BE2C (cell line): ENCODE results near the gene MAPK10.
A peak's percentile ranks its signal among the peaks of the same experiment; 100 is the strongest.

Source experiments
- DNase-seq: peaks from one replicate; pipeline ENCODE4 v3.0.0-alpha.2; 2020
- H3K27me3 ChIP-seq: fragments of 250-450 bp; sonication (Bioruptor Pico); 2 replicates; pipeline ENCODE4 v1.5.1; 2020; ENCODE audit warnings: mild to moderate bottlenecking
- H3K36me3 ChIP-seq: fragments of 250-450 bp; sonication (Bioruptor Pico); 2 replicates; pipeline ENCODE4 v1.5.1; 2020; ENCODE audit warnings: mild to moderate bottlenecking
- H3K4me1 ChIP-seq: fragments of 250-450 bp; sonication (Bioruptor Pico); 2 replicates; pipeline ENCODE4 v1.5.1; 2020
- H3K4me3 ChIP-seq: 2 replicates; pipeline ENCODE4 v1.5.1; 2011; ENCODE audit warnings: low read depth, low read length
- H3K9me3 ChIP-seq: fragments of 250-450 bp; sonication (Bioruptor Pico); 2 replicates; pipeline ENCODE4 v1.5.1; 2020
- TF ChIP-seq, protein P1 (sequence below): IDR thresholded peaks from 2 replicates; pipeline ENCODE4 v1.5.1; 2012; ENCODE audit warnings: mild to moderate bottlenecking, low read depth, low read length

The MAPK10 gene

DNA sequence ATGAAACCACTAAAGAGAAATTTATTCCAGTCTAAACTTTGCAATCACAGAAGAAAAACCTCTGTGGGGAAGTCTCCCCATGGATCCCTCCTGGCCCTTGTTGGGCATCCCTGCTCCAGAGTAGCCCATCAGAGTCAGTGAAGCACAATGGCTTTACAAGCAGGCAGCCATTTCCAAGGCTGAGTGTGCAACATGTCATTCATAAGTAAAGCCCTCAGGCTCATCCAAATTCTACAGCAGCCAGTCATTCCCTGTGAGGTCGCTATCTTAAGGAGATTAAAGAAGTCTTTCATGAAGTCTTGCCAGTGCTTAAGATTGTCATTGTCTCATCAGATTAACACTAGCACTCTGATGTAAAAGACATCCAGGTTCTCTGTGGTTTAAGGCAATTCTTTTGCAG lies 17.0 kb upstream of the MAPK10 start:
- DNase-seq = no peak
- H3K27me3 ChIP-seq = no peaks in the 10 kb centered on the region
- TF ChIP-seq, protein P1, sequence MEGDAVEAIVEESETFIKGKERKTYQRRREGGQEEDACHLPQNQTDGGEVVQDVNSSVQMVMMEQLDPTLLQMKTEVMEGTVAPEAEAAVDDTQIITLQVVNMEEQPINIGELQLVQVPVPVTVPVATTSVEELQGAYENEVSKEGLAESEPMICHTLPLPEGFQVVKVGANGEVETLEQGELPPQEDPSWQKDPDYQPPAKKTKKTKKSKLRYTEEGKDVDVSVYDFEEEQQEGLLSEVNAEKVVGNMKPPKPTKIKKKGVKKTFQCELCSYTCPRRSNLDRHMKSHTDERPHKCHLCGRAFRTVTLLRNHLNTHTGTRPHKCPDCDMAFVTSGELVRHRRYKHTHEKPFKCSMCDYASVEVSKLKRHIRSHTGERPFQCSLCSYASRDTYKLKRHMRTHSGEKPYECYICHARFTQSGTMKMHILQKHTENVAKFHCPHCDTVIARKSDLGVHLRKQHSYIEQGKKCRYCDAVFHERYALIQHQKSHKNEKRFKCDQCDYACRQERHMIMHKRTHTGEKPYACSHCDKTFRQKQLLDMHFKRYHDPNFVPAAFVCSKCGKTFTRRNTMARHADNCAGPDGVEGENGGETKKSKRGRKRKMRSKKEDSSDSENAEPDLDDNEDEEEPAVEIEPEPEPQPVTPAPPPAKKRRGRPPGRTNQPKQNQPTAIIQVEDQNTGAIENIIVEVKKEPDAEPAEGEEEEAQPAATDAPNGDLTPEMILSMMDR = no peak
- no peaks in the 10 kb centered on the region for H3K36me3 ChIP-seq
- H3K4me1 ChIP-seq = no peaks in the 10 kb centered on the region; the same call in 1 of the 2 replicates
- no peaks in the 10 kb centered on the region for H3K9me3 ChIP-seq
- H3K4me3 ChIP-seq = no peak overlapping the region

DNA sequence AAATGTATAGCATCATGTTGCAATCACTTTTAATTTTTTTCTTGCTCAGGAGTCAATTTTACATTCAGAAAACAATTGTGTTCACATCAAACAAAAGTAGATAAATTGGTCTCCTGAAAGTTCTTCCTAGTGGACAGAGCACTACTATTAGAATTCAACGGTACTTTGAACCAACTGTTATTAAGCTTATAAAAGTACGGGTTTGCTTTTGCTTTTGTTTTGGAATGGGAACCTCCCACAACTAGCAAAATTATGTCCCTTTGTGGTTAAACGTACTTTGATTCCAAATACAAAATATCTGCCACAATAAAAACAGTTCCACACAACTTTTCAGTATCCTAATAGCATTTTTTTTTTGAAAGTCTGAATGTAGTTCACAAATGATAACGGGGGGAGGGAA lies 8.6 kb upstream of the MAPK10 start:
- TF ChIP-seq, protein P1 = no peak
- H3K4me1 ChIP-seq = no peaks in the 10 kb centered on the region
- no peak overlapping the region for H3K4me3 ChIP-seq
- H3K9me3 ChIP-seq = no peaks in the 10 kb centered on the region
- H3K27me3 ChIP-seq = no peaks in the 10 kb centered on the region
- DNase-seq = no peak
- no peaks in the 10 kb centered on the region for H3K36me3 ChIP-seq

DNA sequence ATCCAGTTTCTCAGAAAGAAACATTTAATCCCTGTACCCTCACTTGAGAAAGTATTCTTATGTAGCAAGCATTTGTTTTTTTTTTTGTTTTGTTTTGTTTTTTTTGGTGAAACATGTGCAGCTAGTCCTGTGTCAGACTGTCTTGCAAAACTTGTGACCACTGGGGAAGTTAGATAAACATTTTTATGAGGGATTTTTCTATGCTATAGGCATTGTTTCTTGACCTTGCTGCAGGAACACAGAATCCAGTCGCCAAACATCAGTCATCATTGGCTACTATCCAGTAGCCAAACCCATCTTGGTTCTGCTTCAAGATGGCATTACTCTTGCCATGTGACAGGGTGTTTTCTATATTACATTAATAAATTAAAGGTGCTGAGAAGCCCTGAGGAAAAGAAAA lies 7.7 kb upstream of the MAPK10 start:
- Histone ChIP-seq H3K36me3 (no peaks in the 10 kb centered on the region), H3K4me1 (no peaks in the 10 kb centered on the region), H3K9me3 (no peaks in the 10 kb centered on the region), H3K4me3 (no peak overlapping the region), H3K27me3 (no peaks in the 10 kb centered on the region)
- TF ChIP-seq, protein P1 = no peak
- no peak for DNase-seq

DNA sequence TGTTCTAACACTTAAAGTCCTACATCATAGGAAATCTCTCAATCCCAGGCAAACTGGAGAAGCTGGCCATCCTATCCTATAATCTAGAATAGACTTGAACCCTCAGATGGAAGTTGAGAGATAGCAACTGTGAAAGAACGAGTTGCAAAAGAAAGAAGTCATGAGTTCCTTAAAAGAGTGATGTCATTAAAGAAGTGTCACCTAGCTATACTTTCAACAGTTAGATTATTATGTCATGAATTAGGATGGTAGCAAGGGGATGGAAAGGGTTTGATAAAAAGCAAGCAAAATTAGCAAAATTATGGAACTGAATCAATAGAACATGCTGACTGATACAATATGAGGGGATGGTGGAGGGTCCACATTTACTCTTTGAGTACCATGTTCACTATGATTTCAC lies 7.1 kb upstream of the MAPK10 start:
- Histone ChIP-seq H3K9me3 (no peaks in the 10 kb centered on the region), H3K4me3 (no peak overlapping the region), H3K36me3 (no peaks in the 10 kb centered on the region), H3K4me1 (no peaks in the 10 kb centered on the region), H3K27me3 (no peaks in the 10 kb centered on the region)
- TF ChIP-seq, protein P1 = no peak
- no peak for DNase-seq

DNA sequence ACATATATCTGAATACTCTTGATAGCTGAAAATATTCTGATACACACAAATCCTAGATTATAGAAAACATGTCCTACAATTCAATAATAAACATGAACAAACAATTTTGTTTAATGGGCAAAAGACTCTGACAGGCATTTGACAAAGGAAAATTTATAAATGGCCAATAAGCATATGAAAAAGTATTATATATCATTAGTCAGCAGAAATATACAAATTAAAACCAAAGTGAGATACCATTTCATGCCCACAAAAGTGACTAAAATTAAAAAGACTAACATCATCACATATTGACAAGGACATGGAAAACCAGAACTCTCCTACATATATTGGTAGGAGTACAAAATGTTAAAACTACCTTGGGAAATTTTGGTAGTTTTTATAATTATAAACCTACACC lies 2.7 kb upstream of the MAPK10 start:
- Histone ChIP-seq H3K4me3 (no peak overlapping the region), H3K9me3 (no peaks in the 10 kb centered on the region), H3K36me3 (no peaks in the 10 kb centered on the region), H3K27me3 (no peaks in the 10 kb centered on the region), H3K4me1 (peaks cover 2% of the 10 kb centered on the region; the same call in 1 of the 2 replicates)
- DNase-seq = no peak
- TF ChIP-seq, protein P1 = no peak

DNA sequence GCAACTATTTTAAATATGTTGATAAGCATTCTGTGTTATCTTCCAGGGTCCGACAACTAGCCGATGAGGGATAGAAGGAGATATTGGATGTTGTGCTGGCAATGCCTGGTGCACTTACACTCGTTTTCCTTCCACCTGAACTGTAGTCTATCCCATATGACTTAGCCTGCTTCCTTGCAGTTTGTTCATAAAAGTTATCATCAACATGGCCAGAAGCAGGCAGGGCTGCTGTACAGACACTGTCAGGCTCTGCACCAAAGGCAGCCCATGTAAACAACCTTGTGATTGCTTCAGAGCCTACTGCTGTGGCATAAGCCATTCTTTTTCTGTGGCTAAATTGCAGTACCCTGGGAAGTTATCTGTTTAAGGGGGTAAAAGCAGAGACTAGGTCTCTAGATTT lies 1.6 kb downstream of the MAPK10 start:
- peak; percentile 17 for DNase-seq
- TF ChIP-seq, protein P1 = no peak
- Histone ChIP-seq H3K36me3 (no peaks in the 10 kb centered on the region), H3K4me3 (peak overlapping the region; percentile 88; the same call in 1 of the 2 replicates), H3K9me3 (no peaks in the 10 kb centered on the region), H3K27me3 (no peaks in the 10 kb centered on the region), H3K4me1 (peaks cover 2% of the 10 kb centered on the region; the same call in 1 of the 2 replicates)
